GM23248 (cell line): ENCODE data around the gene GPX4.

Source experiments
- EZH2 ChIP-seq: fragments of 200-600 bp; sonication (generic); IDR thresholded peaks from 2 replicates; pipeline ENCODE4 v1.6.1; 2018; ENCODE audit warnings: antibody characterized with exemption, mild to moderate bottlenecking; ENCODE audit not compliant: insufficient read depth, poor library complexity, severe bottlenecking
- EZH2phosphoT487 ChIP-seq: fragments of 200-600 bp; sonication (generic); IDR thresholded peaks from 2 replicates; pipeline ENCODE4 v1.6.1; 2018; ENCODE audit warnings: antibody characterized with exemption, moderate library complexity, mild to moderate bottlenecking, low read depth; ENCODE audit not compliant: insufficient read depth

GRCh38 chr19:1072371-1073015 is 31.3 kb upstream of the GPX4 start:
- TF ChIP-seq EZH2 (no peak), EZH2phosphoT487 (no peak)
